Small intestine (tissue), 7 donors: ENCODE measurements around the gene FTO. TPM values are rescaled to one million over a fixed set of nuclear protein-coding genes. Genes with fewer than 3 reads are reported as not detected.
A peak's percentile ranks its signal among the peaks of the same experiment; 100 is the strongest.

Experiments used
- DNase-seq, 2 donors: peaks; one replicate each; pipeline versions ENCODE4 v3.0.0 to v3.0.0-alpha.2; 2013
- FAIRE-seq: peaks from 2 replicates; lab custom pipeline; 2012; peaks lifted over from hg19 to GRCh38; lab: Jason Lieb, UNC
- H3K27ac ChIP-seq, 3 donors: one replicate each; pipeline ENCODE4 v1.5.1; 2013; ENCODE audit warnings: low read length in 2 of 3, mild to moderate bottlenecking in 2 of 3, control low read depth in 1 of 3, inconsistent platforms in 1 of 3, low read depth in 1 of 3, moderate library complexity in 1 of 3
- H3K27me3 ChIP-seq, 3 donors: one replicate each; pipeline ENCODE4 v1.6.1; 2013; ENCODE audit warnings: low read length in 3 of 3, inconsistent platforms in 1 of 3; ENCODE audit not compliant: control insufficient read depth in 3 of 3, insufficient read depth in 3 of 3
- H3K36me3 ChIP-seq, 3 donors: one replicate each; pipeline ENCODE4 v1.6.1; 2013; ENCODE audit warnings: low read length in 3 of 3, inconsistent platforms in 1 of 3, low read depth in 1 of 3, mild to moderate bottlenecking in 1 of 3, moderate library complexity in 1 of 3; ENCODE audit not compliant: control insufficient read depth in 3 of 3, insufficient read depth in 2 of 3
- H3K4me1 ChIP-seq, 3 donors: one replicate each; pipeline ENCODE4 v1.6.1; 2013; ENCODE audit warnings: low read length in 2 of 3, inconsistent platforms in 1 of 3, low read depth in 1 of 3, mild to moderate bottlenecking in 1 of 3, moderate library complexity in 1 of 3; ENCODE audit not compliant: control insufficient read depth in 3 of 3, insufficient read depth in 2 of 3
- H3K4me3 ChIP-seq, 3 donors: one replicate each; pipeline ENCODE4 v1.5.1; 2013; ENCODE audit warnings: low read length in 3 of 3, control low read depth in 1 of 3, inconsistent platforms in 1 of 3, low read depth in 1 of 3, mild to moderate bottlenecking in 1 of 3, moderate library complexity in 1 of 3
- H3K9me3 ChIP-seq, 2 donors: one replicate each; pipeline ENCODE4 v1.6.1; 2013; ENCODE audit warnings: low read depth in 1 of 2, low read length in 1 of 2; ENCODE audit not compliant: control insufficient read depth in 2 of 2, insufficient read depth in 1 of 2
- WGBS, 3 donors: extraction: QIAGEN DNeasy Blood & Tissue Kit; methylation state at CpG; one replicate each; pipeline ENCODE4 v1.1.7; 2013; 5-methylcytosine and 5-hydroxymethylcytosine counted together
- polyA plus RNA-seq, 4 donors: library from polyadenylated mRNA; stranded (reverse) in 3 of 4; unstranded in 1 of 4; fragments of 200-250 nt in 3 of 4; fragments of 120-200 nt in 1 of 4; gene quantifications; one replicate each; pipeline versions ENCODE4 v1.2.1 to v1.2.3, GENCODE V29; 2013
- donor health status: healthy with polysubstance abuse.
- donor health status: control.
- donor health status: control.
- donor health status: Bipolar disorder and iron deficiency.
- donor health status: healthy.

Gene FTO
- polyA plus RNA-seq, 4 donors = 5.4 to 36.8 (median 12.2) TPM

GRCh38 chr16:53945996-53946395, 242.0 kb downstream of the FTO start:
- WGBS, 3 donors = 72 to 77% (median 73%) methylated on average over 2 of the region's 2 CpGs
- H3K27me3 ChIP-seq = no peaks in the 10 kb centered on the region
- no peak for FAIRE-seq
- H3K36me3 ChIP-seq = no peaks in the 10 kb centered on the region
- H3K4me3 ChIP-seq = no peak overlapping the region
- no peaks in the 10 kb centered on the region for H3K4me1 ChIP-seq
- no peaks in the 10 kb centered on the region for H3K9me3 ChIP-seq
- DNase-seq = peak; percentile 36 to 54
- no peak overlapping the region for H3K27ac ChIP-seq

- Histone ChIP-seq H3K4me1 (peaks cover 0 to 2% (median 0%) of the 10 kb centered on the region in 3 donors), H3K4me3 (no peak overlapping the region), H3K9me3 (no peaks in the 10 kb centered on the region), H3K27me3 (no peaks in the 10 kb centered on the region), H3K27ac (no peak overlapping the region), H3K36me3 (no peaks in the 10 kb centered on the region)
- no peak for FAIRE-seq
- 61 to 83% (median 81%) methylated on average over 5 of the region's 5 CpGs for WGBS, 3 donors
- peak in 1 of 2 donors; percentile 42 for DNase-seq
Measured at GRCh38 chr16:53946746-53947386, 242.9 kb downstream of the FTO start.

DNA sequence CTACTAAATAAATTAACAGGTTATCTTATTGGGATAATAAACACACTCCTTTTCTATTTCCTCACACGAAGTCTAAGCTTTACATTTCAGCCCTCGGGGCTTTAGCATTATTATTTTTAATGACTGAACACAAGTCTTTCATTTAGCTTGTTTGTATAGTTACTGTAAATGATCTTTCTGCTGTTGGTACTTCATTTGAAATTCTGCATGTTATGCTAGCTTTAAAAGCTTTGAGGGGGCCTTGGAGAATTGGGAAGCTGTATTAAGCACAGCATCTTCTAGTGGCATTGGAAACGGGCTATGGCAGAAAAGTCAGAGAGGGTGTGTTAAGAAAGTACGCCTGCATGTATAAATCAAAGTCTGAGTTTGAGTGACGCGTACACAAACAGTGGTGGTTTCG, 243.7 kb downstream of the FTO start:
- H3K4me1 ChIP-seq = peaks cover 0 to 6% (median 2%) of the 10 kb centered on the region in 3 donors
- H3K36me3 ChIP-seq = no peaks in the 10 kb centered on the region
- WGBS, 3 donors = 90 to 91% (median 91%) methylated on average over 7 of the region's 7 CpGs
- H3K4me3 ChIP-seq = no peak overlapping the region
- no peak for DNase-seq
- no peaks in the 10 kb centered on the region for H3K27me3 ChIP-seq
- no peak for FAIRE-seq
- H3K9me3 ChIP-seq = no peaks in the 10 kb centered on the region
- no peak overlapping the region for H3K27ac ChIP-seq

- no peak overlapping the region for H3K27ac ChIP-seq
- peaks cover 0 to 6% (median 3%) of the 10 kb centered on the region in 3 donors for H3K4me1 ChIP-seq
- H3K36me3 ChIP-seq = no peaks in the 10 kb centered on the region
- DNase-seq (no peak), FAIRE-seq (no peak)
- 82 to 90% (median 88%) methylated on average over 4 of the region's 4 CpGs for WGBS, 3 donors
- H3K9me3 ChIP-seq = no peaks in the 10 kb centered on the region
- H3K27me3 ChIP-seq = no peaks in the 10 kb centered on the region
- H3K4me3 ChIP-seq = no peak overlapping the region
Measured at GRCh38 chr16:53948326-53948725, 244.4 kb downstream of the FTO start.

DNA sequence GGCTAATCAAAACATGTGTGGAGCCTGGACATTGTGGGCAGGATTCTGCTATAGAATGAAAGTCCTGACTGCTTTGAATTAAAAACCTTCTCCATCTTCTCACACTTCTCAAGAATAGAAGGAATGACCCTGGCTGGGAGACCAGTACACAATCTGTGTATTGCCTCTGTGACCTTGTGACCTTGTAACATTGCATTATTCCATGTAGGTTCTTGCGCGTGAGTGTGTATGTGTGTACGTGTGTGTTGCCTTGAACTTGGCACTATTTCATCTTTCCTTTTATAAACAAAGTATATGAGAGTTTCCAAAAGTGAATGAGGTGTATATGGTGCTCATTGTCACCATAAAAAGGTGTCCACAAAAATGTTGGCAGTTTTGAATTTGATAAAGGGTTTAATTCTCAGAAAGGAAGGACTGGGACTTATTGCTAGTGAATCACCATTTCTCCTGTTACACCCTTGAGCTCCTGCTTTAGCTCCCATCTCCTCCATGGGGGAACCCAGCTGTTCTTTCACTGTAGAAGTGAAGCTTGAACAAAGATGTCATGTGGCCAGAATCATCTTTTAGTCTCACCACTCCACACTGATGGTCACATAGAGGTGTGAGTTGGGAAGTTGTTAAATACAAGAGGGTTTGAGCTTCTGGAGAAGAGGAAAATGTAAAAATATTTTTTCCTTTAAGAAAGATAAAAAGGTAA, 244.9 kb downstream of the FTO start:
- H3K36me3 ChIP-seq = no peaks in the 10 kb centered on the region
- DNase-seq (no peak), FAIRE-seq (no peak)
- 94 to 97% (median 96%) methylated on average over 3 of the region's 3 CpGs for WGBS, 3 donors
- no peaks in the 10 kb centered on the region for H3K27me3 ChIP-seq
- H3K27ac ChIP-seq = no peak overlapping the region
- no peaks in the 10 kb centered on the region for H3K9me3 ChIP-seq
- peaks cover 0 to 6% (median 3%) of the 10 kb centered on the region in 3 donors for H3K4me1 ChIP-seq
- H3K4me3 ChIP-seq = no peak overlapping the region

DNA sequence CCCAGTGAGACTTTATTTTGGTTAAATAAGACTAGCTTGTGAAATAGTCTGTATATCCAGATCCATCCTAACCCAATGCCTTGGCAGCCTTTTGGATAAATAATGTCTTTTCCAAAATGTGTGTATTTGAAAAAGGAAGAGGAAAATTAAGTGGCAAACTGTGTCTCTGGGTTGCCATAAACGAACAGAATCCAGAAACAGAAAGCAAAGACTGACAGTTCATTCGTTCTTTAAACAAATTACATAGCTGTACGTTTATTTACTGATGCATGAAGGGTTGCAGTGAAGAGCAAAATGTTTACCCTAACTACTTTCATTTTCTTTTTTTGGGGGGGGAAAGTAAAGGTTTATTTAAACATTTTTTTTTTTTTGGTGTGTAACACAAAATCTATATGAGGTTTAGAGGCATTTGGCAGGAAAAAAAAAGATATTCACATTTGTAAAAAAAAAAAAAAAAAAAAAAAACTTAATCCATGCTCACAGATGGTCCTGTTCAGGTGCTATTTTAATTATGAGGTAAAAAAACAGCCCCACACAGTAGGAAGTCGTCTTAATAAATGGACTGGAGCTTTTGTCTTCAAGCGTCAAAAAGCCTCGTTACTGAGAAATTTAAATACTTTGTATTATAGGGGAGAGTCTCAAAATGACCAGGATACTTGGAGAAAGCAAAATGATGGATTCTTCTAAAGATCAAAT, 245.9 kb downstream of the FTO start:
- FAIRE-seq (no peak), DNase-seq (no peak)
- Histone ChIP-seq H3K27ac (no peak overlapping the region), H3K4me3 (no peak overlapping the region), H3K36me3 (no peaks in the 10 kb centered on the region), H3K27me3 (no peaks in the 10 kb centered on the region), H3K9me3 (no peaks in the 10 kb centered on the region), H3K4me1 (peaks cover 0 to 6% (median 3%) of the 10 kb centered on the region in 3 donors)
- WGBS, 3 donors = 60 to 74% (median 69%) methylated on average over 6 of the region's 6 CpGs

DNA sequence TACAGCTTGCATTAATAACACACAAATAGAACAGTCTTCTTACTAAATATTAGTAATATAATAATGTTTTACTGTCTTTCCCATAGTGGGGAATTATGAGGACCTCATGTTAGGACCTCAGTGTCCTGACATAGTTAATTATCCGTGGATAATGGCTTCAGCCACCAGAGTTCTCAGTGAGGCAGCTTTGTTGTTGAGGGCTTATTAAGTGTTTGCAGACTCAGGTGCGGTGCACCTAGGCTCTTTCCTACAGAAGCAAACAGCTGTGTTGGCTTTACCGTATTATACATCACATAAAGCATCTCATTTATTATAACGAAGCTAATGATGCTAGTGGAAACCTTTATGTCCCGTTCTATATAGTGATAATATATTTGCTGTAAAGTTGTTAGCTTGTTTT, 246.7 kb downstream of the FTO start:
- 89 to 94% (median 91%) methylated on average over 5 of the region's 5 CpGs for WGBS, 3 donors
- Histone ChIP-seq H3K9me3 (no peaks in the 10 kb centered on the region), H3K27ac (no peak overlapping the region), H3K27me3 (no peaks in the 10 kb centered on the region), H3K4me1 (peaks cover 0 to 6% (median 3%) of the 10 kb centered on the region in 3 donors), H3K4me3 (no peak overlapping the region), H3K36me3 (no peaks in the 10 kb centered on the region)
- no peak for DNase-seq
- no peak for FAIRE-seq
